HepG2 (cell line): Measurements from ENCODE around the gene PCBD2. TPM values are rescaled to one million over a fixed set of nuclear protein-coding genes. Genes with fewer than 3 reads are reported as not detected.

Experiments used
- DNMT1 ChIP-seq: sonication (generic); formaldehyde crosslinking; IDR thresholded peaks from 2 replicates; pipeline ENCODE4 v1.5.1; 2020; ENCODE audit warnings: mild to moderate bottlenecking, missing genetic modification reagents
- HNRNPL ChIP-seq: fragments of 200-400 bp; formaldehyde crosslinking; IDR thresholded peaks from 2 replicates; pipeline ENCODE4 v1.6.1; 2017; ENCODE audit warnings: mild to moderate bottlenecking, low read depth, low read length
- RBM22 ChIP-seq: fragments of 200-400 bp; formaldehyde crosslinking; optimal IDR thresholded peaks from 2 replicates; pipeline ENCODE3; 2017; ENCODE audit warnings: mild to moderate bottlenecking, low read length, moderate library complexity
- SOX5 ChIP-seq: IDR thresholded peaks from 2 replicates; pipeline ENCODE4 v1.6.1; 2016; ENCODE audit warnings: borderline replicate concordance
- ZMYM4 ChIP-seq: sonication (generic); formaldehyde crosslinking; IDR thresholded peaks from 2 replicates; pipeline ENCODE4 v1.8.1; 2023; ENCODE audit warnings: mild to moderate bottlenecking, missing genetic modification reagents
- ZNF101 ChIP-seq: sonication (generic); formaldehyde crosslinking; IDR thresholded peaks from 2 replicates; pipeline ENCODE4 v1.4.0; 2020; ENCODE audit warnings: mild to moderate bottlenecking, low read depth, missing genetic modification reagents, borderline replicate concordance
- ZNF292 ChIP-seq: sonication (generic); formaldehyde crosslinking; IDR thresholded peaks from 2 replicates; pipeline ENCODE4 v1.8.1; 2022; ENCODE audit warnings: mild to moderate bottlenecking, low read depth, missing genetic modification reagents, borderline replicate concordance
- ZNF549 ChIP-seq: sonication (generic); formaldehyde crosslinking; IDR thresholded peaks from 2 replicates; pipeline ENCODE4 v1.5.0; 2020; ENCODE audit warnings: missing genetic modification reagents
- polyA plus RNA-seq, 8 experiments: library from polyadenylated mRNA; depleted of rRNA in 3 of 8; stranded (reverse) in 7 of 8; unstranded in 1 of 8; fragments of >200 nt; fragmentation: Illumina TruSeq in 4 of 8; extraction: Trizol in 4 of 8; gene quantifications; 2 replicates each; pipeline versions ENCODE4 v1.2.1 to v1.2.3, GENCODE V29; 2011 to 2016; ENCODE audit warnings: low read depth in 4 of 8, missing spikeins in 1 of 8, mixed read lengths in 1 of 8; ENCODE audit not compliant: insufficient read depth in 1 of 8
- total RNA-seq, 5 experiments: library from RNA; depleted of rRNA; stranded (reverse); fragments of >200 nt; fragmentation: Illumina TruSeq; extraction: Trizol; gene quantifications; 2 replicates each; pipeline ENCODE4 v1.2.3, GENCODE V29; 2016; ENCODE audit warnings: low read depth in 1 of 5
- TF ChIP-seq, protein P1 (sequence below): sonication (generic); formaldehyde crosslinking; IDR thresholded peaks from 2 replicates; pipeline ENCODE4 v1.9.0; 2021; ENCODE audit warnings: mild to moderate bottlenecking, missing genetic modification reagents
- TF ChIP-seq, protein P2 (sequence below): sonication (generic); formaldehyde crosslinking; IDR thresholded peaks from 2 replicates; pipeline ENCODE4 v1.8.1; 2023; ENCODE audit warnings: missing genetic modification reagents, mild to moderate bottlenecking, borderline replicate concordance
- TF ChIP-seq, protein P3 (sequence below): sonication (generic); formaldehyde crosslinking; IDR thresholded peaks from 2 replicates; pipeline ENCODE4 v1.8.1; 2023; ENCODE audit warnings: mild to moderate bottlenecking, missing genetic modification reagents
- TF ChIP-seq, protein P4 (sequence below): sonication (generic); formaldehyde crosslinking; conservative IDR thresholded peaks from 2 replicates; pipeline ENCODE4 v1.4.0; 2020; ENCODE audit warnings: missing genetic modification reagents
- TF ChIP-seq, protein P5 (sequence below): sonication (generic); formaldehyde crosslinking; IDR thresholded peaks from 2 replicates; pipeline ENCODE4 v1.9.0; 2021; ENCODE audit warnings: missing genetic modification reagents, borderline replicate concordance
- TF ChIP-seq, protein P6 (sequence below): sonication (generic); formaldehyde crosslinking; IDR thresholded peaks from 2 replicates; pipeline ENCODE4 v1.4.0; 2020; ENCODE audit warnings: missing genetic modification reagents

The PCBD2 gene
- total and polyA plus RNA-seq, 2 of the 13 experiments (the other 11 are each of a cell fraction or from before 2014, with no cell fraction given): 5.5 to 12.0 TPM

DNA sequence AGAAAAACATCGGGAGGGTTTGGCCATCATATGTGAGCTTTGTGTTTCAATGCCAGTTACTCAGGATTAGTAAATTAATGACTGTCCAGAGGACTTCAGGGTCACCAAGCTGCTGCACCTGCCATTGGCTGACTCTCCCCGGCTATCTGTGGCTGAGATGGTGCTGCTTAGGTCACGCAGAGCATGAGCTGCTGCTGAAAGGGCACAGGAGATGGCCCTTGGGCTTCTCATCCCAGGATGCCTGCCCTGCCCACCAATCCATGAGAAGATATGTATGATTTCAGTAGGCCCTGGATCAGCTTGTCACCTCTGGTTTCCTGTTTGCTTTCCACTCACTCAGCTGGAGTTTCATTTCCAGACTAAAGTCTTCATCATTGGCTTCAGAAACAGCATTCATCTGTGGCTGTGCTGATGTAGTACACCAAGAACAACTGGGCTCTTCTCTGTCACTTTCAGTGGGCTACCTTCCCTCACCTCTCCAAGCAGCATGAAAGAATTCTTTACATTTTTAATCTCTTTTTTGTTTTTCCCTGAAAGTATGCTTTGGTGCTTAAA is 60.4 kb downstream of the PCBD2 start (continued):
- TF ChIP-seq ZMYM4 (CRISPR knock-in tag) (0 out of 2 replicates have a peak, but pooled peaks have one; percentile 18), ZNF292 (CRISPR knock-in tag) (peak; percentile 71; the same call in 1 of the 2 replicates), RBM22 (peak; percentile 20), SOX5 (CRISPR knock-in tag) (0 out of 2 replicates have a peak, but pooled peaks have one; percentile 8), ZNF101 (CRISPR knock-in tag) (no peak), HNRNPL (no peak), ZNF549 (CRISPR knock-in tag) (no peak), DNMT1 (CRISPR knock-in tag) (no peak)
- TF ChIP-seq, protein P1, sequence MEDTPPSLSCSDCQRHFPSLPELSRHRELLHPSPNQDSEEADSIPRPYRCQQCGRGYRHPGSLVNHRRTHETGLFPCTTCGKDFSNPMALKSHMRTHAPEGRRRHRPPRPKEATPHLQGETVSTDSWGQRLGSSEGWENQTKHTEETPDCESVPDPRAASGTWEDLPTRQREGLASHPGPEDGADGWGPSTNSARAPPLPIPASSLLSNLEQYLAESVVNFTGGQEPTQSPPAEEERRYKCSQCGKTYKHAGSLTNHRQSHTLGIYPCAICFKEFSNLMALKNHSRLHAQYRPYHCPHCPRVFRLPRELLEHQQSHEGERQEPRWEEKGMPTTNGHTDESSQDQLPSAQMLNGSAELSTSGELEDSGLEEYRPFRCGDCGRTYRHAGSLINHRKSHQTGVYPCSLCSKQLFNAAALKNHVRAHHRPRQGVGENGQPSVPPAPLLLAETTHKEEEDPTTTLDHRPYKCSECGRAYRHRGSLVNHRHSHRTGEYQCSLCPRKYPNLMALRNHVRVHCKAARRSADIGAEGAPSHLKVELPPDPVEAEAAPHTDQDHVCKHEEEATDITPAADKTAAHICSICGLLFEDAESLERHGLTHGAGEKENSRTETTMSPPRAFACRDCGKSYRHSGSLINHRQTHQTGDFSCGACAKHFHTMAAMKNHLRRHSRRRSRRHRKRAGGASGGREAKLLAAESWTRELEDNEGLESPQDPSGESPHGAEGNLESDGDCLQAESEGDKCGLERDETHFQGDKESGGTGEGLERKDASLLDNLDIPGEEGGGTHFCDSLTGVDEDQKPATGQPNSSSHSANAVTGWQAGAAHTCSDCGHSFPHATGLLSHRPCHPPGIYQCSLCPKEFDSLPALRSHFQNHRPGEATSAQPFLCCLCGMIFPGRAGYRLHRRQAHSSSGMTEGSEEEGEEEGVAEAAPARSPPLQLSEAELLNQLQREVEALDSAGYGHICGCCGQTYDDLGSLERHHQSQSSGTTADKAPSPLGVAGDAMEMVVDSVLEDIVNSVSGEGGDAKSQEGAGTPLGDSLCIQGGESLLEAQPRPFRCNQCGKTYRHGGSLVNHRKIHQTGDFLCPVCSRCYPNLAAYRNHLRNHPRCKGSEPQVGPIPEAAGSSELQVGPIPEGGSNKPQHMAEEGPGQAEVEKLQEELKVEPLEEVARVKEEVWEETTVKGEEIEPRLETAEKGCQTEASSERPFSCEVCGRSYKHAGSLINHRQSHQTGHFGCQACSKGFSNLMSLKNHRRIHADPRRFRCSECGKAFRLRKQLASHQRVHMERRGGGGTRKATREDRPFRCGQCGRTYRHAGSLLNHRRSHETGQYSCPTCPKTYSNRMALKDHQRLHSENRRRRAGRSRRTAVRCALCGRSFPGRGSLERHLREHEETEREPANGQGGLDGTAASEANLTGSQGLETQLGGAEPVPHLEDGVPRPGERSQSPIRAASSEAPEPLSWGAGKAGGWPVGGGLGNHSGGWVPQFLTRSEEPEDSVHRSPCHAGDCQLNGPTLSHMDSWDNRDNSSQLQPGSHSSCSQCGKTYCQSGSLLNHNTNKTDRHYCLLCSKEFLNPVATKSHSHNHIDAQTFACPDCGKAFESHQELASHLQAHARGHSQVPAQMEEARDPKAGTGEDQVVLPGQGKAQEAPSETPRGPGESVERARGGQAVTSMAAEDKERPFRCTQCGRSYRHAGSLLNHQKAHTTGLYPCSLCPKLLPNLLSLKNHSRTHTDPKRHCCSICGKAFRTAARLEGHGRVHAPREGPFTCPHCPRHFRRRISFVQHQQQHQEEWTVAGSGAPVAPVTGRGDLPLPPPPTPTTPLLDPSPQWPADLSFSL (CRISPR knock-in tag): no peak
- TF ChIP-seq, protein P2, sequence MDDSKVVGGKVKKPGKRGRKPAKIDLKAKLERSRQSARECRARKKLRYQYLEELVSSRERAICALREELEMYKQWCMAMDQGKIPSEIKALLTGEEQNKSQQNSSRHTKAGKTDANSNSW (CRISPR knock-in tag): no peak
- TF ChIP-seq, protein P3, sequence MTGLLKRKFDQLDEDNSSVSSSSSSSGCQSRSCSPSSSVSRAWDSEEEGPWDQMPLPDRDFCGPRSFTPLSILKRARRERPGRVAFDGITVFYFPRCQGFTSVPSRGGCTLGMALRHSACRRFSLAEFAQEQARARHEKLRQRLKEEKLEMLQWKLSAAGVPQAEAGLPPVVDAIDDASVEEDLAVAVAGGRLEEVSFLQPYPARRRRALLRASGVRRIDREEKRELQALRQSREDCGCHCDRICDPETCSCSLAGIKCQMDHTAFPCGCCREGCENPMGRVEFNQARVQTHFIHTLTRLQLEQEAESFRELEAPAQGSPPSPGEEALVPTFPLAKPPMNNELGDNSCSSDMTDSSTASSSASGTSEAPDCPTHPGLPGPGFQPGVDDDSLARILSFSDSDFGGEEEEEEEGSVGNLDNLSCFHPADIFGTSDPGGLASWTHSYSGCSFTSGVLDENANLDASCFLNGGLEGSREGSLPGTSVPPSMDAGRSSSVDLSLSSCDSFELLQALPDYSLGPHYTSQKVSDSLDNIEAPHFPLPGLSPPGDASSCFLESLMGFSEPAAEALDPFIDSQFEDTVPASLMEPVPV (CRISPR knock-in tag): peak; percentile 60; the same call in 1 of the 2 replicates
- TF ChIP-seq, protein P4, sequence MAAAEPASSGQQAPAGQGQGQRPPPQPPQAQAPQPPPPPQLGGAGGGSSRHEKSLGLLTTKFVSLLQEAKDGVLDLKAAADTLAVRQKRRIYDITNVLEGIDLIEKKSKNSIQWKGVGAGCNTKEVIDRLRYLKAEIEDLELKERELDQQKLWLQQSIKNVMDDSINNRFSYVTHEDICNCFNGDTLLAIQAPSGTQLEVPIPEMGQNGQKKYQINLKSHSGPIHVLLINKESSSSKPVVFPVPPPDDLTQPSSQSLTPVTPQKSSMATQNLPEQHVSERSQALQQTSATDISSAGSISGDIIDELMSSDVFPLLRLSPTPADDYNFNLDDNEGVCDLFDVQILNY (CRISPR knock-in tag): no peak
- TF ChIP-seq, protein P5, sequence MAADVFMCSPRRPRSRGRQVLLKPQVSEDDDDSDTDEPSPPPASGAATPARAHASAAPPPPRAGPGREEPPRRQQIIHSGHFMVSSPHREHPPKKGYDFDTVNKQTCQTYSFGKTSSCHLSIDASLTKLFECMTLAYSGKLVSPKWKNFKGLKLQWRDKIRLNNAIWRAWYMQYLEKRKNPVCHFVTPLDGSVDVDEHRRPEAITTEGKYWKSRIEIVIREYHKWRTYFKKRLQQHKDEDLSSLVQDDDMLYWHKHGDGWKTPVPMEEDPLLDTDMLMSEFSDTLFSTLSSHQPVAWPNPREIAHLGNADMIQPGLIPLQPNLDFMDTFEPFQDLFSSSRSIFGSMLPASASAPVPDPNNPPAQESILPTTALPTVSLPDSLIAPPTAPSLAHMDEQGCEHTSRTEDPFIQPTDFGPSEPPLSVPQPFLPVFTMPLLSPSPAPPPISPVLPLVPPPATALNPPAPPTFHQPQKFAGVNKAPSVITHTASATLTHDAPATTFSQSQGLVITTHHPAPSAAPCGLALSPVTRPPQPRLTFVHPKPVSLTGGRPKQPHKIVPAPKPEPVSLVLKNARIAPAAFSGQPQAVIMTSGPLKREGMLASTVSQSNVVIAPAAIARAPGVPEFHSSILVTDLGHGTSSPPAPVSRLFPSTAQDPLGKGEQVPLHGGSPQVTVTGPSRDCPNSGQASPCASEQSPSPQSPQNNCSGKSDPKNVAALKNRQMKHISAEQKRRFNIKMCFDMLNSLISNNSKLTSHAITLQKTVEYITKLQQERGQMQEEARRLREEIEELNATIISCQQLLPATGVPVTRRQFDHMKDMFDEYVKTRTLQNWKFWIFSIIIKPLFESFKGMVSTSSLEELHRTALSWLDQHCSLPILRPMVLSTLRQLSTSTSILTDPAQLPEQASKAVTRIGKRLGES (CRISPR knock-in tag): no peak
- TF ChIP-seq, protein P6, sequence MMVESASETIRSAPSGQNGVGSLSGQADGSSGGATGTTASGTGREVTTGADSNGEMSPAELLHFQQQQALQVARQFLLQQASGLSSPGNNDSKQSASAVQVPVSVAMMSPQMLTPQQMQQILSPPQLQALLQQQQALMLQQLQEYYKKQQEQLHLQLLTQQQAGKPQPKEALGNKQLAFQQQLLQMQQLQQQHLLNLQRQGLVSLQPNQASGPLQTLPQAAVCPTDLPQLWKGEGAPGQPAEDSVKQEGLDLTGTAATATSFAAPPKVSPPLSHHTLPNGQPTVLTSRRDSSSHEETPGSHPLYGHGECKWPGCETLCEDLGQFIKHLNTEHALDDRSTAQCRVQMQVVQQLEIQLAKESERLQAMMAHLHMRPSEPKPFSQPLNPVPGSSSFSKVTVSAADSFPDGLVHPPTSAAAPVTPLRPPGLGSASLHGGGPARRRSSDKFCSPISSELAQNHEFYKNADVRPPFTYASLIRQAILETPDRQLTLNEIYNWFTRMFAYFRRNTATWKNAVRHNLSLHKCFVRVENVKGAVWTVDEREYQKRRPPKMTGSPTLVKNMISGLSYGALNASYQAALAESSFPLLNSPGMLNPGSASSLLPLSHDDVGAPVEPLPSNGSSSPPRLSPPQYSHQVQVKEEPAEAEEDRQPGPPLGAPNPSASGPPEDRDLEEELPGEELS (CRISPR knock-in tag): 0 out of 2 replicates have a peak, but pooled peaks have one; percentile 33
